Right hindlimb (tissue), 1 donor: ENCODE measurements around the gene TIMP1.

ENCODE experiments used
- DNase-seq: peaks from one replicate; pipeline ENCODE4 v3.0.0-alpha.2; 2018

TIMP1 gene

DNA sequence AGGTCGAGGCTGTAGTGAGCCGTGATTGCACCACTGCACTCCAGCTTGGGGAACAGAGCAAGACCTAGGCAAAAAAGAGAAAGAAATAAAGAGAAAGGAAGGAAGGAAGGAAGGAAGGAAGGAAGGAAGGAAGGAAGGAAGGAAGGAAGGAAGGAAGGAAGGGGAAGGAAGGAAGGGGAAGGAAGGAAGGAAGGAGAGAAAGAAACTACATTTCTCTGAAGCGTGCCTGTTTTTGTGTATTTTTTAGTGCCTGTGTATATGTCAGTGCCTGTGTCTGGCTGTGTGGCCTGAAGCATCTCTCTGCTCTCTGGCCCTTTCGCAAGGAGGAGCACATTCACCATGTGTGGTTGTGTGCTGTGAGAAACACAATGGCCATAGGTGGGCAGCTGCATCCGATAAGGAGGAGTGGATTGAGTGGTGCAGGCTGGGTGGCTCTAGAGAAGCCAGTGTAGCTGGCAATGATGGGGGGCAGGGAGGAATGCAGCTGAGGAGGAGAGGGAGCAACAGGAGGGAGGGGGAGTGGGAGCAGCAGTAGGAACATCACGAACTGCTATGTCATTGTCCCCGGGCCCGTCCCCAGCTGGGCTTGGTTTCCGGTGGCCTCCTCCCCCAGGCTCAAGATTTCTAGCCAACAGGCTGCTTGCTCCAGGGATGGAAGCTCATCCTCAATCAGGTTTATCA, 26.0 kb downstream of the TIMP1 start:
- no peak for DNase-seq

DNA sequence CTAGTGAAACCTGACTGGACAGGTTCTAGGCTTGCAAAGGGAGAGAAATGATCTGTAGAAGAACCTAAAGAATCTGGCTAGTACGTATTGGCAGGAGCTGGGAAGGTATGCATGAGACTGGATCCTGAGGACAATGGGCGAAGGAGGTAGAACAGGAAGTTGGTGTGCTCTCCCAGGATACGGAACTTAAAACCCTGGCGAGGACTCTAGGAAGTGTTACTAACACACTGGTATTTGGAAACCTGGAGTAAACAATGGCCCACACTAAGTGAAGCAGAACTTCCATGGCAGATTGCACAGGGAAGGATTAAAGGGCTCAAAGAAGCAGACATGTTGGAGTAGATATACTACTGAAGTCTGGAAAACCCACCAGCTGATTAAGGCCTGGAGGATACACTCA, 28.3 kb downstream of the TIMP1 start:
- no peak for DNase-seq

GRCh38 chrX:47611489-47611888, 29.3 kb downstream of the TIMP1 start:
- no peak for DNase-seq

GRCh38 chrX:47611926-47612325, 29.7 kb downstream of the TIMP1 start:
- no peak for DNase-seq

GRCh38 chrX:47612418-47612817, 30.2 kb downstream of the TIMP1 start:
- no peak for DNase-seq

GRCh38 chrX:47613082-47613481, 30.8 kb downstream of the TIMP1 start:
- DNase-seq, result no peak

- DNase-seq, result no peak
These were observed 32.4 kb downstream of the TIMP1 start for GRCh38 chrX:47614618-47615017.

DNA sequence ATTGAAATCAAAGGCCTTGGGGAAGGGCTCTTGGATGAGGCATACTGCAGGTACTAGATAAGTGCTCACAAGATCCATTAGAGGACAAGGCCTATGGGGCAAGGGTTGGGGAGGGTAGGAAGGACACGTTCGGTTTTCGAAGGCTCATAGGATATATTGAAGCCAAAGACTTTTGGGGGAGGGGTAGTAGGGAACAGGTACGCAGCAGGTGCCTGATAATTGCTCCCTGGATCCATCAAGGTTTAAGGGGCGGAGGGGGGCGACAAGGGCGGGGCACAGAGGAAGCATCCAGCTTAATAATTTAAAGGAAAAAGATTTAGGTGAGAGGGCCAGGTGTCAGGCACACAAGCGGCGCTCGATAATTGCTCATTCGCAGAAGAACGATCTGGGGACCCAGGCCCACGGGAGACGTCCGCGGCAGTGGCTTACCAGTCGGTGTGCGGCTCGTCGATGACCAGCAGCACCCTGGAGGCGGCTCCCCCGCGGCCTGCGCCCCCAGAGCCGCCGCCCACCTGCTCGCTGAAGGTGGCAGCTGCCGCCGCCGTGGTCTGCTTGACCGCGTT, 36.8 kb downstream of the TIMP1 start:
- no peak for DNase-seq

DNA sequence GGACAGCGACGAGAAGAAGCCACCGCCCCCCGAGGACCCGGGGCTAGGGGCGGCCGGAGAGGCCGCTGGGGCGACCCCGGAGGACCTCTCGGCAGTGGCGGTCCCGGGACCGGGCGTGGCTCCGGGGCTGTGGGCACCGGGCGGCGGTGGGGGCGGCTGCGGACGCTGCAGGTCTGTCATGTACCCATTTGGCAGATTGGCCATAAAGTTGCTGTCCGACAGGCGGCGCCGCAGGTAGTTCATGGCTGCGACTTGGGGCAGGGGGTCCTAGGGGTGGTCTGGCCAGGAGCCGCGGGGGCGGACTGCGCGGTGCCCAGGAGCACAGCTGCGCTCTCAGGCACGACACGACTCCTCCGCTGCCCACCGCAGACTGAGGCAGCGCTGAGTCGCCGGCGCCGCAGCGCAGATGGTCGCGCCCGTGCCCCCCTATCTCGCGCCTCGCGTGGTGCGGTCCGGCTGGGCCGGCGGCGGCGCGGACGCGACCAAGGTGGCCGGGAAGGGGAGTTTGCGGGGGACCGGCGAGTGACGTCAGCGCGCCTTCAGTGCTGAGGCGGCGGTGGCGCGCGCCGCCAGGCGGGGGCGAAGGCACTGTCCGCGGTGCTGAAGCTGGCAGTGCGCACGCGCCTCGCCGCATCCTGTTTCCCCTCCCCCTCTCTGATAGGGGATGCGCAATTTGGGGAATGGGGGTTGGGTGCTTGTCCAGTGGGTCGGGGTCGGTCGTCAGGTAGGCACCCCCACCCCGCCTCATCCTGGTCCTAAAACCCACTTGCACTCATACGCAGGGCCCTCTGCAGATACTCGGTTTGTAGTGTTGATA, 37.5 kb downstream of the TIMP1 start, which contains the start of gene SYN1:
SYN1 (minus strand) TSS at position 372 of the 817 bp plus-strand sequence; CDS start at position 243, 129 bp downstream.
- peak; percentile 80 for DNase-seq

DNA sequence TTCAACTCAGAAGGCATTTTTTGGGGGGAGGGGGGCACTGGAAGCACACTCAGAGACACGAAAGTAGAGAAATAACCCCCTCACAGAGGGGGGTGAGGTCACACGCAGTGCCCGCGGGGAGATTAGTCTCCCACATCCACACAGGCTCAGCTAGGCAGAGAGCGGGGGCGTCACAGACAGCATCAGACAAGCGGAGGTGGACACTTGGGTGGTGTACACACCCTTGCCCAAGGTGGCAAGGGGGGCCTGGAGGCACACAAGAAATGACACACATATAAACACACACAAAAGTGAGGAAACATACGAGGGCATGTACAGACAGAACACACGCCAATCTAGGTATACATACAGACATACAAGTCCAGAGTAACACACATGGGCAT, 38.1 kb downstream of the TIMP1 start:
- DNase-seq, result no peak

- no peak for DNase-seq
These were observed 39.6 kb downstream of the TIMP1 start for GRCh38 chrX:47621851-47622250.

DNA sequence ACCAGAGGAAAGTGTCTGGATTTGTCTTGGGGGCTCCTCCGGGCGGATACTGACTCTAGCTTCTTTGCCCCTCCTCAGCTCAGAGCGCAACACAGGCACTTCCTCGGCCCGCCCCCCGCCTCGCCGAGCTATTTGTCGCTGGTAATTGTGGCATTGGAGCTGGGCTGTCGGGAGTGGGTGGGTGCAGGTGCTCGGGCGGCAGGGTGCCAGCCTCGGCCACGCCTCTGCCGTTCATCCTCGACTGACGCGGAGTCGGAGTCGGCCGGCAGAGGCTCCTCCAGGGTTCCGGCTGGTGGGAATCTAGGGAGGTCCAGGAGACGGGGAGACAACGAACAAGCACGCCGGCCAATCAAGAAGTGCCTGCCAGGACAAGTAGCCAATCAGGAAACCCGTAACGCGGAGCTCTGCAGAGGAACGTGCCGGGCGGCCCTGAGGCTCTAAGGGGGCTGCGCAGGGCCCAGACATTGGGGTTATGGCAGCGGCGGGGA, 41.3 kb downstream of the TIMP1 start:
- DNase-seq, result peak; percentile 77

DNA sequence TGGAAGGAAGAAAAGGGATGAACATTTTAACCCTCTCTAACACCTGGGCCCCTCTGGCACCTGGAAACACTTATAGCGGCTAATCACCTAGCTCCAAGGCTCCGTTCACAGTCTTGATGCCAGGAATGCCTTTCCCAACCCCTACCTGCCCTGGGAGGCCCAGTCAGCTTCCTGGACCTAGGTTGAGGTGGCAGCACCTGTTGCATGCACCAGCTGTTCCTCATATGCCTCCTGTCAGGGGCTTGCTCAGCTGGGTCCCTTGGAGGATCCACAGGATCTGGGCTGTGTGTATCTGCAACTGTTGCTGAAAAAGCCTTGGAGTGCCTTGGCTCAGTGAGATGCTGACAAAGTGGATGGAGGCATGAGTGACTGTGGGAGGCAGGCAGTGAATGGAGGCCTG, 43.1 kb downstream of the TIMP1 start:
- no peak for DNase-seq

DNA sequence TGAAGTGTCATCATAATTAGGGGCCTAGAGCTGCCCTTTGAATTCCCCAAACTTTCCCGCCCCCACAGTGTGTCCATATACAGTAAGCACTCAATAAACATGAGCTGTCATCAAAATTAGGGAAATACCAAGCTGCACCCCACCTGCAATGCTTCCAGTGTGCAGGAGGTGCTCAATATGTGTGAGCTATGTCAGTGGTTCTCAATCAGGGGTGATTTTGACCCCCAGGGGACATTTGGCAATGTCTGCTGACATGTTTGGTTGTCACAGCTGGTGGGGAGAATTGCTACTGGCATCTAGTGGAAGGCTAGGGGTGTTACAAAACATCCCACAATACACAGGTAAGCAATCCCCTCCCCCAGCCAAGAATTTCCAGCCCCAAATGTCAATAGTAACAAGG, 46.7 kb downstream of the TIMP1 start:
- no peak for DNase-seq

GRCh38 chrX:47629419-47630200, 47.4 kb downstream of the TIMP1 start, which contains the start of gene CFP:
Gene CFP, minus strand, starts transcription at chrX:47629930. Its CDS starts 86 bp downstream, at chrX:47629844.
- no peak for DNase-seq

- DNase-seq, result no peak
These were observed 49.4 kb downstream of the TIMP1 start for GRCh38 chrX:47631676-47632075.

DNA sequence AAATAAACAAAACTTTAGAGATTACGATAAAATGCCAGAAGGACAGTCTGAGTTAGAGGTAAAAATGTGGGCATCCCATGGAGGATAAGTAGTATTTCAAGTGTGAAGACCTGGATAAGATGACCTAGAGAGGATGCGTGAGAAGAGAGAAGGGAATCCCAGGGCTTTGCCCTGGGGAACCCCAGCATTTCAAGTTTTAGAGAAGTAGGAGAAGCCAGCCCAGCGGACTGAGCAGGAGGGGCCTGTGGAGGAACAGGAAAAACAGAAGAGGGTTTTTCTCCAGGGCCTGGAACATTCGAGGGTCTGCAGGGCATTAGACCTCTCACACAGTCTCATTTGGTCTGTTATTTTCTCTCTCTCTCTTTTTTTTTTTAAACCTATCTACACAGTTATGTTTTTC, 50.4 kb downstream of the TIMP1 start:
- DNase-seq, result no peak

DNA sequence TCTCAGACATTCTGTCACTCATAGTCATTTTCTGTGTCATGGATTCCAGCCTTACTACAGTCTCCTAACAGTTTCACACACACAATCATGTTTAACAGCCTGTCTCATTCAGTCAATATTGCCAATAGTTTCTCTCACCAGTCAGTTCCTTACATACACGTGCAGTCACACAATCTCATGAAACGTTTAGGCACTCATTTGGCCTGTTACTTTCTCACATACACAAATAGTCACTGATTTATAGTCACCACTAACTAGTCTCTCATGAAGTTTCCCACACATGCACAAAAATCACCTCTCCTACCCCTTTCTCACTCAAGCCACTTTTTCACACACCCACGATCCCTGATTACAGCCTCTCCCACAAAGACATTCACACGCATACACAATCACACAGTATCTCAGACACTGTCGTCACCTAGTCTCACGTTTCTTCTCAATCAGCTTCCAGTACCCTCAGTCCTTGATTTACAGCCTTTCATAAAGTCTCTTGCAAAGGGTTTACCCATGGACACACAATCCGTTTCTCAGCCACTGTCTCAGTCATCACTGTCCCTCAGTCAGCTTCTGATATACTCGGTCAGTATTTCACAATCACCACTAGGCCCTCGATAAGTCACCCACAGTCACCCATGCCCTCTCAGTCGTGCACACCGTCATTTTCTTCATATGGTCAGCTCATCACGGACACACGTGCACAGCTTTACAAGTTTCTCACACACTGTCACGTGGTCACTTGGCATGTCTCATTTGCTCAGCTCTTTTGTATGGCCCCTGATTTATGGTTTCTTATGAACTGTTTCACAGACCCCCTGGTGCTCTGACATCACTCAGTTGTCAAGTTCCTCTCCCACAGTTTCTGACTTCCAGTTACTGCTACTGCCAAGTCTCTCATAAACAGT, 51.7 kb downstream of the TIMP1 start:
- no peak for DNase-seq

- DNase-seq, result no peak
These were observed 52.8 kb downstream of the TIMP1 start for GRCh38 chrX:47634871-47635575.
